HL-60/S4 treated with phorbol 12-myristate 13-acetate at 8.2 ng/mL for 4 days and 3 days (cell line): ENCODE results near the gene CD164L2.
"Not testable (repeated sequence)": the region's sequence is repeated elsewhere in the genome, so short reads cannot be mapped to it uniquely, and the experiment has no call there.

Experiments
- in situ Hi-C: fragments of 300-500 bp; cut with MboI; formaldehyde crosslinking; loops from 2 replicates; pipeline ENCODE4 v1.15.0; 2022; ENCODE audit warnings: low sequenced_read_pairs

The CD164L2 gene

DNA sequence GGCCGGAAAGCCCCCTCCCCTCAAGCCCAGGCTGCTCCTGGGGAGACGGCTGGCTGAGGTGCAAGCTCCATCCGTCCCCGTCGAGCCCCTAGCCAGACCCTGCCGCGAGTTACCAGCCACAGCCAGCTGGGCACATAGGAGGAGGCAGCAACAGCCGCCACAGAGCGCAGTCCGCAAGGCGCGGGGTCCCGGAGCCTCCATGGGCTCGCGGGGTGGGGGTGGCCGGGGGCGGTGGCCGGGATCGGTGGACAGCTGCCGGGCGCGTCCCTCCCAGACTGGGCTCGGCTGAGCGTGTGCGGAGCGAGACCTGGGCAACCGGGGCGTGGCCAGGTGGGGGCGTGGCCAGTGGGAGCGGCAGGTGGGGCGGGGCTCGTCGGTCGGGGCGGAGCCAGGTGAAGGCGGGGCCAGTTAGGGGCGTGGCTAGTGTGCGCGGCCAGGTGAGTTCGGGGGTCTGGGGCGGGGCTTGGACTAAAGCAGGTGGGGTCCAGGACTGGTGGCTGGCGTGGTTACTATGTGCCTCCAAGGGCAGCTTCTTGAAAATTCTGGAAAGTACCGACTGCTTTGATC is at the start of gene CD164L2:
CD164L2 (minus strand) TSS at position 295 of the 567 bp plus-strand sequence; CDS start at position 201, 94 bp downstream.
- in situ Hi-C loops = no loop called here

GRCh38 chr1:27432725-27433124 is 49.6 kb upstream of the CD164L2 start:
- in situ Hi-C loops = not testable (repeated sequence)

DNA sequence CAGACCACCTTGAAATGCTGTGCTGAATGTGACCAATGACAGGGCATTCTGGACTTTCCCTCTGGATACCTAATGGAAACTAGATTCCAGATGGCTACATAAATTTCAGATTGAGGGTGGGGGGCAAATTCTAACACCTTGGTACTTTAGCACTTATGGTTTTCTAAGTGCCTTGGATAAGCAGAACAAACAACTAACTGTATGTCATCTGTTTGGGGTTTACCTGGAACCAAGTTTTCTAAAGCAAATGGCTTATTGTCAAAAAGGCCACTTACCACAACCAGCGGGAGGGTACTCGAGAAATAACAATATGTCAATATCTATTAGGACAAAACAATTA is 48.4 kb upstream of the CD164L2 start:
- in situ Hi-C loops = no loop called here

- in situ Hi-C loops = no loop called here
These were observed 47.9 kb upstream of the CD164L2 start for GRCh38 chr1:27430903-27431600.

- in situ Hi-C loops = no loop called here
These were observed 45.9 kb upstream of the CD164L2 start for GRCh38 chr1:27429029-27429425.

DNA sequence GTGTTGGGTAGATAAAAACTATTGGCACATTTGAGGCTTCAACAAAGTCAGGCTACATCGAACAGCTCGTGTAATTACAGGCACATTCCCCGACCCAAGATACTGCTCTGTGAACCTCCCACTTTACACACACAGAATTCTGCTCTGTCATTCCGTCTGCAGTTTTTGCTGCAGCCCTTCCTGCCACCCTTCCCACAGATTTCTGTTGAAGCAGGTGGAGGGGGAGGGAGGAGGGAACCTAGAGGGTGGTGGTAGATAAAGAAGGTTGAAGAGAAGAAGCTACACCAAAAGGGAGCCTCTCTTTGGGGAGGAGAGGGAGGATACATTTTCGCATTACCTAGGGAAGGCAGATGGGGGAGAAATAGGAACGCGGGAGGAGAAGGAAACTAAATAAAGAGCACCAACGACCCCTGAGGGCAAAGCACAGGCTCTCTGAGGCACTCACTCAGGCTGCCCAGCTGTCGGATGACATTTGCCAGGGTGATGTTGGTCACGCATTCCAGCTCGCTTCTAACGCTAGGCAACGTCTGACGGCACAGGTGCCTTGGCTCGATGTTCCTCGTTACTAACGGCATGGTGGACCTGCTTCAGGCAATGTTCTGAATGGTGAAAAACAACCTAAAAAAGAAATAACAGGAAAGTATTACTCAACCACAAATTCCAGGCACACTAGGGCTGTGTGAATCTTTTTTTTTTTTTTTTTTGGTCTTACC is 45.3 kb upstream of the CD164L2 start:
- in situ Hi-C loops = no loop called here

- in situ Hi-C loops = no loop called here
These were observed 44.7 kb upstream of the CD164L2 start for GRCh38 chr1:27427816-27428315.

- in situ Hi-C loops = no loop called here
These were observed 44.2 kb upstream of the CD164L2 start for GRCh38 chr1:27427329-27427728.

GRCh38 chr1:27423709-27424108 is 40.6 kb upstream of the CD164L2 start:
- in situ Hi-C loops = no loop called here

DNA sequence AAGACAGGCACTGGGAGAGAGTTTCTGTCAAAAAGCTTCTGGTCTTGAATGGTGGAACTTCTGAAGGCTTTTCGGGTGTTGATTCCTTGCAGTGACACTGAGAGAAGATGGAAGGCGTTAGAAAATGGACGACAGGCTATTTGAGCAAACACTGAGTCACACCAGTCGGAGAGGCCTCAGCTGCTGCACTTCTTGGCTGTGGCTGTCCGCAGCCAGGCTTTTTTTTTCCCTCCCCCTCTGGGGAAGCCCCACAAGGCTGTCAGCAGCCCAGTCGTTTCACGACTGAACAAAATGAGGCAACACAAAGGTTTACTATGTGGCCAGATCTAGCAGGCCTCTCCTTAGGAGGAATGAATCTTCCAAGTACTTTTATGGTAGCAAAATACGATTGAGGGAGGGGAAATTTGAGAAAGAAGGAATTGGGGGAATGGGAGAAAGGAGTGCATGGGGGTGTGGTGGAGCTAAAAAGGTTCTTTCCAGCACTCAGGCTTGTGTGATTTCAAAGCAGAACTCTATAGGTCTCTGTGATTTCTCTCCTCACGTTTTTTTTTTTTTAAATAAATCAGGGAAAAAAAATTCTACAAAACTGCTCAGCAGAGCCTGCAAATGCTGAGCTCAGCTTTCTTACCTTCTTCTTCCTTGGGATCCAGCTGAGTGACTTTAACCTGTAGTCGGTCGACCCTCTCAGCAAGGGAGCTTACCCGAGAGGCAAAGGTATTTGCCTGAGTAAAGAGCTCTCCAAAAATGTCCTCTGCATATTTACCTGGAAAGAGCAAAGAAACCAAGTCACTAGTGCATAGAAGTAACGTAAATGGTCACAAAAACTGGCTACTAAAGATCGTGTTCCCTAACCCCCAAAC is 35.4 kb upstream of the CD164L2 start:
- in situ Hi-C loops = no loop called here

DNA sequence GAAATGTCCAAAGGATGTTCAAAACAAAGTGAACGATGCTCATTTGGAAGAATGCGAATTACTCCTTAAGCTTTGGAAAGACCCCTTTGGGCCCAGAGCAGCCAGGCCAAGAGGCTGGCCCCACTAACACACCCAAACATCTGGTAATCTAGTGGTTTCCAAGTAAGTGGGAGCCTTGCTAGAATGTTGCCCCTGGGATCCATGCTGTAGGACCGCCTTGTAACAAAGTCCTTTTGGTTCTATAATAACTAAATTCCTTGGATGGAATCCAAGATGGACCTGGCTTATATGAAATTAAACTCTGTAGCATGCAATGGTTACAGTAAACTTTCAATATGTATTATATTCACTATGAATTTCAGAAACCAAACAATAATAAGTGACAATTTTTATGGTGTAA is 34.6 kb upstream of the CD164L2 start:
- in situ Hi-C loops = no loop called here

GRCh38 chr1:27416387-27417111 is 33.4 kb upstream of the CD164L2 start:
- in situ Hi-C loops = no loop called here

DNA sequence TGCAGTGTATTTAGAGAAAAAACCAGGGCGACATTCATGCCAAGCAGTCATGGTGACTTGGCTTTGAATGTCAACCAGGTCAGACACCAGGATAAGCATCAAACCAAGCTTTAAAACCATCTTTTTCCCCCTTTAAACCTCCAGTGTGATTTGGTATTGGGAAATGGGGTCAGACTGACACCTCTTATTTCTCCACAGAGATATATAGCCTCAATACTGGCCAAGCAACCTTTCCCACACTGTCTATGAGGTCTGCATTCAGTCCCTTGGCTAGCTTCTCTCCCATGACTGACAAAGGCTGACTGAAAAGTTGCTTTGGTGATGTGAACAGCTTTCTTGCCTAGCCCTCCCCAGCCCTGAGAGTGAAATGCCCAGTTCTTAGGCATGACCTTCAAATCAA is 31.0 kb upstream of the CD164L2 start:
- in situ Hi-C loops = no loop called here

- in situ Hi-C loops = no loop called here
These were observed 29.9 kb upstream of the CD164L2 start for GRCh38 chr1:27413004-27413403.

DNA sequence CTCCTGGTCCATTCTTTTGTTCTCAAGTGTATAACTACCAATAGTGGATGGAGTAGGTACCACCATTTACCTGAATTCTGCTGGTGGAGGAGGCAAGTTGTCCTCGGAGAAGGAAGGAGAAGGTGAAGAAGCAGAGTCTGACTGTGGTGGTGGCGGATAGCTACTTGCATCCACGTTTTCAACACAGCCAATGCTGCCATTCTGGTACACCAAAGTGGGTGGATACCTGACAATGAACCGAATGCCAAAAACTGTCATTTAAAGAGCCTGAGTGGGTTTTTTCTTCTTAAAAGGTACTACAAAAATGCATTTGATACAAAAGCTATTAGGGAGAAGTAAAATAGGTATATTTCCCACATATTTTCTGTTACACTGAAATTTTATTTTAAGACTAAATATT is 29.4 kb upstream of the CD164L2 start:
- in situ Hi-C loops = no loop called here

DNA sequence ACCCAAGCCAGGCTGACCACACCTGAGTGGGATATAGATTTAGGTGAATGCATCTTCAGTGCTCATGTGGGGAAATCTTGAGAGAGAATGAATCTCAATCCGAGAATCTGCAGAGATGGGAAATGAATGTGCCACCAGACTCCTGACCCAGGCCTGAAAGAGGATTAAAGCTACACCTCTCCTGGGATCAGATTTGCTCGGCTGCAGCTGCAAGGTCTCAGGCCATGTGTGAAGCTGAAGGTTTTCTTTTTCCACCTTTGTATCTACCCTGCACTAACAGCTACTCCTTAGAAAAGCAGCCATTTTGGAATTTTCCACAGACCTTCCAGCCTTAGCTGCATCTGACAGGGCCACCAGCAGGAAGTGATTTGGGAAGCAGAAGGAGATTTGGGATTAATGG is 27.6 kb upstream of the CD164L2 start:
- in situ Hi-C loops = no loop called here

- in situ Hi-C loops = no loop called here
These were observed 26.5 kb upstream of the CD164L2 start for GRCh38 chr1:27409669-27410068.

GRCh38 chr1:27408151-27408550 is 25.0 kb upstream of the CD164L2 start:
- in situ Hi-C loops = no loop called here

DNA sequence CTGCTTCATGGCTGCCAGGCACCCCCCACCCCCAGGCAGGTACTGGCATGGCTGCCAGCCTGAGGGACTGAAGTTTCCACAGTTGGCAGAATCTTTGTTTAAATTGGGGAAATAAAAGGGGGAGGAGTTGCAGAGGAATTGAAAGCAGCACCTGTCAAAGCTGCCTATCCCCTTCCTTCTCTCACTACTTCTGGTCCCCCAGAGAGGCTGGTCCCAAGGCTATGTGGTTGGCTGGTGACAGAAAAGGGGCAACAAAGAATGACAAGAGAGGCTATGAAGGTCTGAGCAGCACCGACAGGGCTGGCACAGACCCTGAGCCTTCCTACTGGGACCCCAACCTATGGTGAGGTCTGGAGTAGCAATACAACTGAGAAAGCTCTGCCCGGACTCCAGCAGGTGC is 23.7 kb upstream of the CD164L2 start:
- in situ Hi-C loops = not testable (repeated sequence)

DNA sequence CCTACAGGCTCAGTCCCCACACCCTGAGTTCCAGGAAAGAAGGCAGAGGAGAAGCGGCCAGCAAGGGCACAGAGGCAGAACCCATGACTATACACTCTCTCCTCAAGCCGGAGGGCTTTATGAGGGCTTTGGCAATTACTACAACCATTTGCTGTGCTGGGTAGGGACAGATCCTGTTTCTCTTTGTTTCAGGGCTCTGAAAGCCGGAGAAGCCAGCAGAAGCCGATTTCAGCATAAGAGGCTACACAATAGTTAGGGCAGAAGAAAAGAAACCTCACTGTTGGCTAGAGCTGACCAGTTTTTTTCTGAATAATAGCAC is 23.2 kb upstream of the CD164L2 start:
- in situ Hi-C loops = no loop called here
